BE2C (cell line): ENCODE measurements around the gene CPD.
"Not testable (repeated sequence)": the region's sequence is repeated elsewhere in the genome, so short reads cannot be mapped to it uniquely, and the experiment has no call there.

Experiments
- DNase-seq: peaks from one replicate; pipeline ENCODE4 v3.0.0-alpha.2; 2020
- H3K27me3 ChIP-seq: fragments of 250-450 bp; sonication (Bioruptor Pico); 2 replicates; pipeline ENCODE4 v1.5.1; 2020; ENCODE audit warnings: mild to moderate bottlenecking
- H3K36me3 ChIP-seq: fragments of 250-450 bp; sonication (Bioruptor Pico); 2 replicates; pipeline ENCODE4 v1.5.1; 2020; ENCODE audit warnings: mild to moderate bottlenecking
- H3K4me1 ChIP-seq: fragments of 250-450 bp; sonication (Bioruptor Pico); 2 replicates; pipeline ENCODE4 v1.5.1; 2020
- H3K4me3 ChIP-seq: 2 replicates; pipeline ENCODE4 v1.5.1; 2011; ENCODE audit warnings: low read depth, low read length
- H3K9me3 ChIP-seq: fragments of 250-450 bp; sonication (Bioruptor Pico); 2 replicates; pipeline ENCODE4 v1.5.1; 2020
- CTCF ChIP-seq: IDR thresholded peaks from 2 replicates; pipeline ENCODE4 v1.5.1; 2012; ENCODE audit warnings: mild to moderate bottlenecking, low read depth, low read length

Gene CPD

GRCh38 chr17:30344283-30345088 lies 34.2 kb upstream of the CPD start:
- no peak overlapping the region for H3K4me3 ChIP-seq
- no peaks in the 10 kb centered on the region; the same call in 1 of the 2 replicates for H3K4me1 ChIP-seq
- no peaks in the 10 kb centered on the region for H3K36me3 ChIP-seq
- TF ChIP-seq CTCF, result no peak
- H3K9me3 ChIP-seq, result no peaks in the 10 kb centered on the region
- DNase-seq, result no peak
- H3K27me3 ChIP-seq, result no peaks in the 10 kb centered on the region

GRCh38 chr17:30345089-30345433 lies 33.7 kb upstream of the CPD start:
- no peaks in the 10 kb centered on the region; the same call in 1 of the 2 replicates for H3K4me1 ChIP-seq
- TF ChIP-seq CTCF, result no peak
- DNase-seq, result no peak
- no peaks in the 10 kb centered on the region for H3K36me3 ChIP-seq
- H3K4me3 ChIP-seq, result no peak overlapping the region
- H3K27me3 ChIP-seq, result no peaks in the 10 kb centered on the region
- no peaks in the 10 kb centered on the region for H3K9me3 ChIP-seq

- Histone ChIP-seq H3K27me3 (no peaks in the 10 kb centered on the region), H3K4me3 (no peak overlapping the region), H3K4me1 (no peaks in the 10 kb centered on the region; the same call in 1 of the 2 replicates), H3K36me3 (no peaks in the 10 kb centered on the region), H3K9me3 (no peaks in the 10 kb centered on the region)
- no peak for DNase-seq
- no peak for TF ChIP-seq CTCF
Measured at GRCh38 chr17:30345527-30346075, 33.1 kb upstream of the CPD start.

- Histone ChIP-seq H3K27me3 (no peaks in the 10 kb centered on the region), H3K36me3 (no peaks in the 10 kb centered on the region), H3K9me3 (no peaks in the 10 kb centered on the region), H3K4me3 (no peak overlapping the region), H3K4me1 (no peaks in the 10 kb centered on the region; the same call in 1 of the 2 replicates)
- no peak for DNase-seq
- no peak for TF ChIP-seq CTCF
Measured at GRCh38 chr17:30346221-30346795, 32.4 kb upstream of the CPD start.

- no peak for TF ChIP-seq CTCF
- Histone ChIP-seq H3K9me3 (no peaks in the 10 kb centered on the region), H3K36me3 (no peaks in the 10 kb centered on the region), H3K27me3 (no peaks in the 10 kb centered on the region), H3K4me1 (no peaks in the 10 kb centered on the region; the same call in 1 of the 2 replicates), H3K4me3 (no peak overlapping the region)
- no peak for DNase-seq
Measured at GRCh38 chr17:30347488-30347887, 31.2 kb upstream of the CPD start.

GRCh38 chr17:30349252-30349651 lies 29.5 kb upstream of the CPD start:
- Histone ChIP-seq H3K36me3 (no peaks in the 10 kb centered on the region), H3K9me3 (no peaks in the 10 kb centered on the region), H3K4me3 (no peak overlapping the region), H3K27me3 (no peaks in the 10 kb centered on the region), H3K4me1 (no peaks in the 10 kb centered on the region; the same call in 1 of the 2 replicates)
- no peak for DNase-seq
- TF ChIP-seq CTCF, result no peak

GRCh38 chr17:30351263-30351662 lies 27.5 kb upstream of the CPD start:
- not testable (repeated sequence) for H3K4me3 ChIP-seq, H3K9me3 ChIP-seq, H3K36me3 ChIP-seq, DNase-seq, H3K4me1 ChIP-seq, H3K27me3 ChIP-seq
